ENCODE results near the gene CPD. TPM values are rescaled to one million over a fixed set of nuclear protein-coding genes. Genes with fewer than 3 reads are reported as not detected.
A peak's percentile ranks its signal among the peaks of the same experiment; 100 is the strongest.

The CPD gene
- total RNA-seq, 1 experiment from 2014 or later: 43.6 TPM

DNA sequence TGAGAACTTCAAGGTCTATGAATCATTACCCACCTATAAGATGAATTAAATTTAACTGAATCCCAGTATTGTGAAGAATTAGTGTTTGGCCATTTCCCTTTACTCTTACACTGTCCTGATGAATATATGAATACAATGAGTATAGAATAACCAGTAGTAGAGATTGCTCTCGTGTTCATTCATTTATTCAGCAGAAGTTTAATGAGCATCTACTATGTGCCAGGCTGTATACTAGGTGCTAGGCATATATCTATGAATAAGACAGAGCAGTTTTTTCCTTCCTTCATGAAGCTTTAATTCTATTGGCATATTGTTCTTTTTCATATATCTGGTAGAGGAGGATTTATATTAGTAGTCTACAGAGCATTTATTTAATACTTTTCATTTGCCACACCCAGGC is 104.4 kb downstream of the CPD start:
- no peaks in the 10 kb centered on the region for H3K9me3 ChIP-seq (replicated peaks)
- H3K4me3 ChIP-seq: no peak overlapping the region
- H3K36me3 ChIP-seq: peaks cover 80% of the 10 kb centered on the region
- no peak overlapping the region for H3K27ac ChIP-seq
- H3K4me1 ChIP-seq (replicated peaks): 0 out of 2 replicates have a peak, but pooled peaks cover 2% of the 10 kb centered on the region
- H3K27me3 ChIP-seq (replicated peaks): no peaks in the 10 kb centered on the region
- DNase-seq (ENCODE audit: low read depth in 1 of 2, low spot score in 2 of 2): no peak

DNA sequence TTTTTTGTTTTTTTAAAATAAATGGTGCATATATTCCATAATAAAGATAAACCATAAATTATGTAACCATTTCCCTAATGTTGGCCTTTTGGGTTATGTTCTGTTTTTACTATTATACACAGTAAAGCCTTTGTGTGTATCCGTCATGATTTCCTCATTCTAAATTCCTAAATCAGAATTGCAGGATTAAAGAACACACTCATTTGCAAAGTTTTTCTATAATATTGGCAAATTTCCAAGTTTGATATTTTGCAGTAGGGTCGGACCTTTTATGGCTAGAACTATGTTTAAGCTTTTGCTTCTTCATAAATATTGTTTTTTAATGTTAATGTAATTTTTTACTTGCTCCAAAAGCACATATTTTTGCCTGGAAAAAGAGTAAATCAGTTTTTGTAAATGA is 115.1 kb downstream of the CPD start:
- no peak for DNase-seq (ENCODE audit: low read depth in 1 of 2, low spot score in 2 of 2)
- H3K4me3 ChIP-seq: no peak overlapping the region
- H3K4me1 ChIP-seq (replicated peaks): no peaks in the 10 kb centered on the region
- no peaks in the 10 kb centered on the region for H3K9me3 ChIP-seq (replicated peaks)
- H3K27me3 ChIP-seq (replicated peaks): no peaks in the 10 kb centered on the region
- peaks cover 95% of the 10 kb centered on the region for H3K36me3 ChIP-seq
- no peak overlapping the region for H3K27ac ChIP-seq

DNA sequence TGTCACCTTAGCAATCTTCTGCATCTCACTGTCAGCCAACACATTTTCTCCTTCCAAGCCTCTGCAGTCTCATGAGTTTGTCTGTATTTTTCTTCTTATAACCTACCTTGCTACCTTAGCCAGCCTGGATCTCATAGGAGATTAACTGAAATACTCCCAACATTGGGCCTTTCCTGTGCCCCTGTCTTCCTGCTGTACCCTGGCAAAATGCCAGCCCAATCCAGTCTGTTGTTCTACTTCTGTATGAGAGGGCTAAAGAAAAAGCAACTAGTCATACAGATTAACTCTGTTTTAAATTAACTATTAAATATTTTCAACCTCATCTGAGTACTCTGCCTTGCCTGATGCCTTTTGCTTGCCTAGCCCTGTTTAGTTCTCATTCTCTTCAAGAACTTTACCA is 116.9 kb downstream of the CPD start:
- no peaks in the 10 kb centered on the region for H3K4me1 ChIP-seq (replicated peaks)
- H3K36me3 ChIP-seq: peaks cover 82% of the 10 kb centered on the region
- no peak overlapping the region for H3K27ac ChIP-seq
- H3K4me3 ChIP-seq: no peak overlapping the region
- no peak for DNase-seq (ENCODE audit: low read depth in 1 of 2, low spot score in 2 of 2)
- H3K27me3 ChIP-seq (replicated peaks): no peaks in the 10 kb centered on the region
- H3K9me3 ChIP-seq (replicated peaks): no peaks in the 10 kb centered on the region

DNA sequence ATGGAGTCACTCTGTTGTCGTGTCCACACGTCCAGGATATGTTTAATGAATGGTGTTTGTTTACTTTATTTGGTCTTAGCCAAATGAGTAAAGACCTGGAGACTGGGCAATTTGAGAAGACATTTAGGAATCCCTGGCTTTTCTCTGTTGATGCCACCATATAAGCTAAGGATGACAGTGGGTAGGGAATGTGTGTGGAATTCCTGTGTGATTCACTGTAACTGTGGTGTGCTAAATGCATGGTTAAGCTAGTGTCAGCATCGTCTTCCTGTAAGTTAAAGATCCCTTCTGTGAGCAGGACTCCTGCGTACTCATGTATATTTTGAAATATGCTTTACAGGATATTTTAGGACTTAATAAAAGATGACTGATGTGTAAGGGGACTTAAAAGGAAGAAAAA is 124.8 kb downstream of the CPD start:
- H3K9me3 ChIP-seq (replicated peaks): no peaks in the 10 kb centered on the region
- peak overlapping the region; percentile 8; the same call in 1 of the 2 replicates for H3K27ac ChIP-seq
- DNase-seq (ENCODE audit: low read depth in 1 of 2, low spot score in 2 of 2): peak in 1 of 2 experiments; percentile 19
- no peaks in the 10 kb centered on the region for H3K27me3 ChIP-seq (replicated peaks)
- peaks cover 64% of the 10 kb centered on the region for H3K36me3 ChIP-seq
- H3K4me1 ChIP-seq (replicated peaks): peaks cover 6% of the 10 kb centered on the region
- H3K4me3 ChIP-seq: no peak overlapping the region

DNA sequence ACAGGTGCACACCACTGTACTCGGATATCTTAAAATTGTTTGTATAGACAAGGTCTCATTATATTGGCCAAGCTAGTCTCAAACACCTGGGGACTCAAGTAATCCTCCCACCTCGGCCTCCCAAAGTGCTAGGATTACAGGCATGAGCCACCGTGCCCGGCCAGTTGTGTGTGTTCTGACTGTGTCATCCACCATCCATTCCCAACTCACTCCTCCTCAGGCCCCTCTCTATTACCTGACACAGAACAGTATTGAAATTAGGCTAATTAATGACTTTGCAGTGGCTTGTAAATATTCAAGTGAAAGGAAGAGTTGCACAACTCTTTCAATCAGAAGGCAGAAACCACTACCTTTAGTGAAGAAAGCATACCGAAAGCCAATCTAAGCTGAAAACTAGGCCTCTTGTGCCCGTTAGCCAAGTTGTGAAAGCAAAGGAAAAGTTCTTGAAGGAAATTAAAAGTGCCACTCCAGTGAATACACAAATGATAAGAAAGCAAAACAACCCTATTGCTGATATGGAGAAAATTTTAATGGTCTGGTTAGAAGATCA is 127.2 kb downstream of the CPD start:
- Histone ChIP-seq H3K36me3 (peaks cover 70% of the 10 kb centered on the region), H3K4me1 (replicated peaks) (peaks cover 6% of the 10 kb centered on the region), H3K9me3 (replicated peaks) (no peaks in the 10 kb centered on the region), H3K4me3 (no peak overlapping the region), H3K27ac (no peak overlapping the region), H3K27me3 (replicated peaks) (no peaks in the 10 kb centered on the region)
- no peak for DNase-seq (ENCODE audit: low read depth in 1 of 2, low spot score in 2 of 2)

DNA sequence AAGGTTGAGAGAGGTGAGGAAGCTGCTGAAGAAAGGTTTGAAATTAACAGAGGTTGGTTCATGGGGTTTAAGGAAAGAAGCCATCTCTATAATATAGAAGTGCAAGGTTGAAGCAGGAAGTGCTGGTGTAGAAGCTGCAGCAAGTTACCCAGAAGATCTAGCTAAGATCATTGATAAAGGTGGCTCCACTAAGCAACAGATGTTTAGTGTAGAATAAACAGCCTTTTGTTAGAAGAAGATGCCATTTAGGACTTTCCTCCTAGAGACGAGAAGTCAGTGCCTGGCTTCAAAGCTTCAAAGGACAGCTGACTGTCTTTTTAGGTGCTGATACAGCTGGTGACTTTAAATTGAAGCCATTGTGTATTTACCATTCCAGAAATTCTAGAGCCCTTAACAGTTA is 127.8 kb downstream of the CPD start:
- Histone ChIP-seq H3K27me3 (replicated peaks) (no peaks in the 10 kb centered on the region), H3K27ac (no peak overlapping the region), H3K9me3 (replicated peaks) (no peaks in the 10 kb centered on the region), H3K36me3 (peaks cover 66% of the 10 kb centered on the region), H3K4me3 (no peak overlapping the region), H3K4me1 (replicated peaks) (peaks cover 6% of the 10 kb centered on the region)
- DNase-seq (ENCODE audit: low read depth in 1 of 2, low spot score in 2 of 2): no peak

DNA sequence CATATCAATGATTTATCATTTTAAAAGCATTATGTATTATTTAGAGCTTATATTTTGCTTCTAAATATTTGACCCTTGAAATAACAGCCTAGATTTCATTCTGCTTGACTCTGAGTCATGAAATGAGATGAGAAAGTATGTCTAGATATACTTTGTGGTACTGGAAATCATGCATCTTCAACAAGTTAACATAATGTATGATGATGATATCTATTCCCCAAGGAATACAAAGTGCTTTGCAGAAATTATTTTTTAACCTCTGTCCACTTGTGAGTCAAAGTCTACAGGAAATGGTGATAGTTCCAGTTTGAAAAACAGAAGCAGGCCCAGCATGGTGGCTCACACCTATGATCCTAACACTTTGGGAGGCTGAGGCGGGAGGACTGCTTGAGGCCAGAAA is 134.6 kb downstream of the CPD start:
- no peaks in the 10 kb centered on the region for H3K9me3 ChIP-seq (replicated peaks)
- peaks cover 59% of the 10 kb centered on the region for H3K36me3 ChIP-seq
- H3K4me1 ChIP-seq (replicated peaks): no peaks in the 10 kb centered on the region
- H3K4me3 ChIP-seq: no peak overlapping the region
- no peaks in the 10 kb centered on the region for H3K27me3 ChIP-seq (replicated peaks)
- DNase-seq (ENCODE audit: low read depth in 1 of 2, low spot score in 2 of 2): no peak
- H3K27ac ChIP-seq: no peak overlapping the region

DNA sequence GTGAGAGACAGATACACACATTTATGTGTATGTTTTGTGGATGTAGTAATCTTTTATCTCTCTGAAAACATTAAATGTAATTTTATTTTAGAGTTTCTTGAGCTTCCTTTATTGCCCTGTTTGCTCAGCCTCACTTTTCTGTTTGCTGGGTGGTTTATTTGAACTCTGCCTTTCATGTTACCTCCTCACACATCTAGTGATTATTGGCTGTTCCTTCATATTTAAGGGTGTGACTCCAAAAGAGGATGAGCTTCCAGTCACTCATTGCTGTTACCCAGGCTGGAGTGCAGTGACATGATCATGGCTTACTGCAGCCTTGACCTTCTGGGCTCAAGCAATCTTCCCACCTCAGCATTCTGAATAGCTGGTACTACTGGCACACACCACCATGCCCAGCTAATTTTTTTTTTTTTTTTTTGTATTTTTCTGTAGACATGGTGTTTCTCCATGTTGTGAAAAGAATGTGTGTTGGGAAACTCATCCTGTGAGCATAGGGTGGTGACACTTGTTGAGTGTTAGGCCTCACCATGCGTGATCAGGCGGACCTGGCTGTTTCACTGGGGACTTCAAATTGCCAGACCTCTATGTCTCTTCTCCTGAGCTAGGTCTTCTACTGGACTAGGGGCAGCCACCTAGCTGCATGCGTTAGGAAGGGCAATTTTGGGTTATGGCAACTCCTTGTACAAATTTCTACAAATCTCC is 136.3 kb downstream of the CPD start:
- peaks cover 11% of the 10 kb centered on the region for H3K4me1 ChIP-seq (replicated peaks)
- H3K9me3 ChIP-seq (replicated peaks): no peaks in the 10 kb centered on the region
- DNase-seq (ENCODE audit: low read depth in 1 of 2, low spot score in 2 of 2): no peak
- no peak overlapping the region for H3K27ac ChIP-seq
- H3K36me3 ChIP-seq: peaks cover 56% of the 10 kb centered on the region
- H3K4me3 ChIP-seq: no peak overlapping the region
- H3K27me3 ChIP-seq (replicated peaks): no peaks in the 10 kb centered on the region

DNA sequence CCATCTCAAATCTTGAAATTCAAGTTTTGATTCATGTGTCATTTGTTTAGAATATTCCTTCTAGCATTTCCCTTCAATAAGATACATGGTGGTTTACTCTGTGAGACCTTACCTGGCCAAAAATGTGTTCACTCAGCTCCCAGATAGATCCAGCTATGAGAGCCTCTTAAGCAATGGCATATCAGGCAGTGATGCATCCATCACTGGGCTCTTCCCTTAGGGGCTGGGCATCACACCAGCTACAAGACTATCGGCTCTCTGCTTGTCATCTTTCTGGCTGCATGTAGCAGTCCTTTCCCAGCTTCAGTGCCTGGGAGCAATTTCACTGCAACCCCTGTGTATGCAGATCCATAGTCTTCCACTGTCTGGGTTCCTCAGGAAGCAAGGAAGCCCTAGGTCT is 139.1 kb downstream of the CPD start:
- peaks cover 65% of the 10 kb centered on the region for H3K36me3 ChIP-seq
- H3K4me3 ChIP-seq: no peak overlapping the region
- H3K27ac ChIP-seq: no peak overlapping the region
- H3K4me1 ChIP-seq (replicated peaks): peaks cover 20% of the 10 kb centered on the region
- no peaks in the 10 kb centered on the region for H3K9me3 ChIP-seq (replicated peaks)
- no peak for DNase-seq (ENCODE audit: low read depth in 1 of 2, low spot score in 2 of 2)
- H3K27me3 ChIP-seq (replicated peaks): no peaks in the 10 kb centered on the region

DNA sequence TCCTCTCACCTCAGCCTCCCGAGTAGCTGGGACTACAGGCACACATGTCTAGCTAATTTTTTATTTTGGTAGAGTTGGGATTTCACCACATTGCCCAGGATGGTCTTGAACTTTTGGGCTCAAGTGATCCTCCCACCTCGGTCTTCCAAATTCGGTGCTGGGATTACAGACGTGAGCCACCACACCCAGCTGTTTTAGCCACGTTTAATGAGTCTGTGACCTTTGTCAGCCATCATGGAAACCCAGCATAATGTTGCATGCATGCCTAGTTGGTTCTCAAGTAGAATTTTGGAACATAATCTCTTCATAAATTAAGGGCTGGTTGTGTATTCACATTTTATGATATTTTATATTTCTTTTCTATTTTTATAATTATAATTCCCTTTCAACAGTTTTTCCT is 140.4 kb downstream of the CPD start:
- H3K9me3 ChIP-seq (replicated peaks): no peaks in the 10 kb centered on the region
- no peak for DNase-seq (ENCODE audit: low read depth in 1 of 2, low spot score in 2 of 2)
- peaks cover 20% of the 10 kb centered on the region for H3K4me1 ChIP-seq (replicated peaks)
- H3K27ac ChIP-seq: peak overlapping the region; percentile 96
- no peaks in the 10 kb centered on the region for H3K27me3 ChIP-seq (replicated peaks)
- H3K36me3 ChIP-seq: peaks cover 56% of the 10 kb centered on the region
- no peak overlapping the region for H3K4me3 ChIP-seq

Other genes starting within 250 kb of the CPD start
- not detected in 2 replicates for gene SLC6A4, start 143.2 kb upstream of the CPD start, total RNA-seq (2014; rRNA removed; shearing (Covaris generic))
- 65.7 and 70.9 TPM in 2 replicates for gene BLMH, start 87.0 kb upstream of the CPD start, total RNA-seq (2014; rRNA removed; shearing (Covaris generic))
- gene TMIGD1, start 44.9 kb upstream of the CPD start, total RNA-seq (2014; rRNA removed; shearing (Covaris generic)): not detected in 2 replicates
- gene GOSR1, start 98.5 kb downstream of the CPD start, total RNA-seq (2014; rRNA removed; shearing (Covaris generic)): 26.3 and 33.8 TPM in 2 replicates